HEK293 (cell line): ENCODE results near the gene EHD1.

Experiments
- CTCF ChIA-PET: fragments of 350-600 bp; formaldehyde crosslinking; extraction: SDS; loops from one replicate; lab custom pipeline; 2021; ENCODE audit warnings: antibody characterized with exemption; lab: Yijun Ruan, JAX
- POLR2A ChIA-PET: fragments of 300-600 bp; formaldehyde crosslinking; extraction: SDS; loops from one replicate; lab custom pipeline; 2020; ENCODE audit warnings: antibody characterized with exemption, inconsistent platforms; lab: Yijun Ruan, JAX
- H3K27ac ChIP-seq: fragments of 200-500 bp; sonication (Bioruptor generic); 2 replicates; pipeline ENCODE4 v1.5.1; 2014; ENCODE audit warnings: low read depth, low read length, control low read depth, inconsistent platforms; ENCODE audit errors: extremely low read depth
- H3K36me3 ChIP-seq, 2 experiments: fragments of 200-500 bp in 1 of 2; sonication (Bioruptor generic) in 1 of 2; 1 replicate in 1 of 2; 2 replicates in 1 of 2; pipeline ENCODE4 v1.5.1; 2014 to 2017; ENCODE audit warnings: inconsistent platforms in 2 of 2, low read length in 2 of 2; ENCODE audit not compliant: control insufficient read depth in 2 of 2, insufficient read depth in 1 of 2
- H3K4me1 ChIP-seq: fragments of 200-500 bp; sonication (Bioruptor generic); 2 replicates; pipeline ENCODE4 v1.5.1; 2014; ENCODE audit warnings: mild to moderate bottlenecking, low read length, inconsistent platforms; ENCODE audit not compliant: control insufficient read depth, insufficient read depth
- H3K4me3 ChIP-seq: 2 replicates; pipeline ENCODE4 v1.5.1; 2011; ENCODE audit warnings: low read depth, mild to moderate bottlenecking, control low read depth, low read length, moderate library complexity
- H3K9me3 ChIP-seq: fragments of 200-500 bp; sonication (Bioruptor generic); 2 replicates; pipeline ENCODE4 v1.5.1; 2014; ENCODE audit warnings: low read depth, low read length, inconsistent platforms; ENCODE audit not compliant: control insufficient read depth, insufficient read depth
- BCL11A ChIP-seq: fragments of 450-650 bp; formaldehyde crosslinking; IDR thresholded peaks from 2 replicates; pipeline ENCODE4 v1.5.1; 2016; ENCODE audit warnings: low read depth, missing biosample characterization, missing genetic modification characterization
- GFI1B ChIP-seq: fragments of 450-650 bp; formaldehyde crosslinking; IDR thresholded peaks from 2 replicates; pipeline ENCODE4 v1.5.1; 2016; ENCODE audit warnings: missing biosample characterization, missing genetic modification characterization
- GLIS2 ChIP-seq: fragments of 450-650 bp; formaldehyde crosslinking; IDR thresholded peaks from 2 replicates; pipeline ENCODE4 v1.5.1; 2016; ENCODE audit warnings: missing biosample characterization, missing genetic modification characterization
- KLF10 ChIP-seq: fragments of 450-650 bp; IDR thresholded peaks from 2 replicates; pipeline ENCODE4 v1.5.1; 2018; ENCODE audit warnings: missing biosample characterization, mild to moderate bottlenecking, missing genetic modification characterization
- KLF7 ChIP-seq: fragments of 450-650 bp; formaldehyde crosslinking; IDR thresholded peaks from 2 replicates; pipeline ENCODE4 v1.5.1; 2016; ENCODE audit warnings: missing biosample characterization, missing genetic modification characterization, borderline replicate concordance
- SCRT1 ChIP-seq: fragments of 450-650 bp; formaldehyde crosslinking; IDR thresholded peaks from 2 replicates; pipeline ENCODE4 v1.5.1; 2016; ENCODE audit warnings: missing biosample characterization, missing genetic modification characterization, borderline replicate concordance
- SETDB1 ChIP-seq: IDR thresholded peaks from one replicate; pipeline ENCODE4 v1.6.1; 2017; ENCODE audit warnings: mild to moderate bottlenecking, low read length, moderate library complexity, mixed read lengths; ENCODE audit not compliant: insufficient read length
- SP3 ChIP-seq: fragments of 450-650 bp; formaldehyde crosslinking; IDR thresholded peaks from 2 replicates; pipeline ENCODE4 v1.5.1; 2016; ENCODE audit warnings: missing biosample characterization, missing genetic modification characterization
- WT1 ChIP-seq: fragments of 450-650 bp; formaldehyde crosslinking; IDR thresholded peaks from 2 replicates; pipeline ENCODE4 v1.5.1; 2016; ENCODE audit warnings: missing biosample characterization, missing genetic modification characterization
- ZNF146 ChIP-seq: fragments of 450-650 bp; formaldehyde crosslinking; IDR thresholded peaks from 2 replicates; pipeline ENCODE4 v1.5.1; 2016; ENCODE audit warnings: missing biosample characterization, missing genetic modification characterization
- ZNF157 ChIP-seq: fragments of 450-650 bp; formaldehyde crosslinking; IDR thresholded peaks from 2 replicates; pipeline ENCODE4 v1.5.1; 2016; ENCODE audit warnings: missing biosample characterization, missing genetic modification characterization
- ZNF169 ChIP-seq: fragments of 450-650 bp; formaldehyde crosslinking; IDR thresholded peaks from 2 replicates; pipeline ENCODE4 v1.5.1; 2016; ENCODE audit warnings: missing biosample characterization, missing genetic modification characterization
- ZNF202 ChIP-seq: fragments of 450-650 bp; formaldehyde crosslinking; IDR thresholded peaks from 2 replicates; pipeline ENCODE4 v1.5.1; 2016; ENCODE audit warnings: missing biosample characterization, missing genetic modification characterization, borderline replicate concordance
- ZNF214 ChIP-seq: fragments of 450-650 bp; formaldehyde crosslinking; IDR thresholded peaks from 2 replicates; pipeline ENCODE4 v1.5.1; 2017; ENCODE audit warnings: missing biosample characterization, mild to moderate bottlenecking, missing genetic modification characterization, borderline replicate concordance
- ZNF221 ChIP-seq: fragments of 450-650 bp; formaldehyde crosslinking; IDR thresholded peaks from 2 replicates; pipeline ENCODE4 v1.5.1; 2017; ENCODE audit warnings: missing biosample characterization, missing genetic modification characterization, borderline replicate concordance
- ZNF223 ChIP-seq: fragments of 450-650 bp; formaldehyde crosslinking; IDR thresholded peaks from 2 replicates; pipeline ENCODE4 v1.5.1; 2016; ENCODE audit warnings: missing biosample characterization, missing genetic modification characterization
- ZNF23 ChIP-seq: fragments of 450-650 bp; formaldehyde crosslinking; IDR thresholded peaks from 2 replicates; pipeline ENCODE4 v1.5.1; 2016; ENCODE audit warnings: missing biosample characterization, missing genetic modification characterization, borderline replicate concordance
- ZNF248 ChIP-seq: fragments of 450-650 bp; formaldehyde crosslinking; IDR thresholded peaks from 2 replicates; pipeline ENCODE4 v1.5.1; 2017; ENCODE audit warnings: missing biosample characterization, missing genetic modification characterization
- ZNF266 ChIP-seq: fragments of 450-650 bp; formaldehyde crosslinking; IDR thresholded peaks from 2 replicates; pipeline ENCODE4 v1.5.1; 2016; ENCODE audit warnings: missing biosample characterization, missing genetic modification characterization, low read depth
- ZNF274 ChIP-seq, 2 experiments: fragments of 200-500 bp in 1 of 2; fragments of 450-650 bp in 1 of 2; sonication (Bioruptor generic) in 1 of 2; formaldehyde crosslinking in 1 of 2; IDR thresholded peaks; 2 replicates each; pipeline versions ENCODE4 v1.5.1 to v1.6.1; 2014 to 2016; ENCODE audit warnings: borderline replicate concordance in 1 of 2, inconsistent platforms in 1 of 2, low read length in 1 of 2, missing biosample characterization in 1 of 2, missing genetic modification characterization in 1 of 2
- ZNF366 ChIP-seq: fragments of 450-650 bp; formaldehyde crosslinking; conservative IDR thresholded peaks from 2 replicates; pipeline ENCODE4 v1.5.1; 2016; ENCODE audit warnings: missing biosample characterization, missing genetic modification characterization
- ZNF549 ChIP-seq: fragments of 450-650 bp; IDR thresholded peaks from 2 replicates; pipeline ENCODE4 v1.5.1; 2018; ENCODE audit warnings: missing biosample characterization, missing genetic modification characterization, mild to moderate bottlenecking, inconsistent platforms, moderate library complexity
- ZNF558 ChIP-seq: fragments of 450-650 bp; formaldehyde crosslinking; IDR thresholded peaks from 2 replicates; pipeline ENCODE4 v1.5.1; 2016; ENCODE audit warnings: missing biosample characterization, missing genetic modification characterization
- ZNF692 ChIP-seq: fragments of 450-650 bp; formaldehyde crosslinking; IDR thresholded peaks from 2 replicates; pipeline ENCODE4 v1.5.1; 2016; ENCODE audit warnings: missing biosample characterization, missing genetic modification characterization
- ZNF701 ChIP-seq: fragments of 450-650 bp; formaldehyde crosslinking; IDR thresholded peaks from 2 replicates; pipeline ENCODE4 v1.5.1; 2016; ENCODE audit warnings: missing biosample characterization, missing genetic modification characterization
- ZNF837 ChIP-seq: fragments of 450-650 bp; formaldehyde crosslinking; IDR thresholded peaks from 2 replicates; pipeline ENCODE4 v1.5.1; 2016; ENCODE audit warnings: missing biosample characterization, missing genetic modification characterization
- ZSCAN16 ChIP-seq: fragments of 450-650 bp; formaldehyde crosslinking; IDR thresholded peaks from 2 replicates; pipeline ENCODE4 v1.5.1; 2016; ENCODE audit warnings: missing biosample characterization, missing genetic modification characterization

EHD1 gene

GRCh38 chr11:64902102-64902900, 23.9 kb upstream of the EHD1 start (continued):
- TF ChIP-seq ZNF274 (IDR thresholded peaks at IDR 0.05; ENCODE audit: low read length) = no peak
- TF ChIP-seq ZNF274 (tag by site-specific recombination; IDR thresholded peaks at IDR 0.05; ENCODE audit: borderline replicate concordance) = no peak
- no peak for TF ChIP-seq SETDB1
- no peak for TF ChIP-seq ZNF692 (tag by site-specific recombination)

GRCh38 chr11:64900774-64901173, 22.4 kb upstream of the EHD1 start:
- H3K36me3 ChIP-seq = peaks cover 0 to 80% of the 10 kb centered on the region in 2 experiments; a peak in 2 of 3 replicates
- H3K4me3 ChIP-seq = no peak overlapping the region
- CTCF ChIA-PET = interaction anchor here (0.7 kb wide), 1 partner anchor 12 kb away, joined by 3 read pairs; no protein-coding TSS in a partner anchor
- no peak overlapping the region for H3K27ac ChIP-seq
- POLR2A ChIA-PET = no interaction called here
- no peak for TF ChIP-seq ZNF23 (tag by site-specific recombination)
- no peak for TF ChIP-seq ZNF221 (tag by site-specific recombination)
- TF ChIP-seq ZNF248 (tag by site-specific recombination) = no peak
- TF ChIP-seq GLIS2 (tag by site-specific recombination) = no peak
- TF ChIP-seq ZNF701 (tag by site-specific recombination) = no peak
- no peak for TF ChIP-seq ZNF549 (tag by site-specific recombination)
- no peak for TF ChIP-seq ZNF366
- no peak for TF ChIP-seq SP3 (tag by site-specific recombination)
- H3K4me1 ChIP-seq = no peaks in the 10 kb centered on the region
- H3K9me3 ChIP-seq = no peaks in the 10 kb centered on the region

- TF ChIP-seq ZNF266 (tag by site-specific recombination) (no peak), ZSCAN16 (tag by site-specific recombination) (no peak), ZNF558 (tag by site-specific recombination) (no peak), ZNF157 (tag by site-specific recombination) (no peak), ZNF214 (tag by site-specific recombination) (no peak), WT1 (tag by site-specific recombination) (no peak), KLF7 (tag by site-specific recombination) (no peak), ZNF202 (tag by site-specific recombination) (no peak), ZNF169 (tag by site-specific recombination) (no peak), GFI1B (tag by site-specific recombination) (no peak), SCRT1 (no peak), ZNF837 (no peak), BCL11A (no peak), ZNF23 (tag by site-specific recombination) (no peak), ZNF146 (tag by site-specific recombination) (no peak), ZNF223 (tag by site-specific recombination) (no peak), KLF10 (tag by site-specific recombination) (no peak)
- TF ChIP-seq, all 188 proteins: peak for 0
- H3K27ac ChIP-seq = no peak overlapping the region
- H3K4me1 ChIP-seq = no peaks in the 10 kb centered on the region
- ChIA-PET POLR2A (interaction anchor here (0.7 kb wide), 1 partner anchor 16 kb away, joined by 3 read pairs; no protein-coding TSS in a partner anchor), CTCF (interaction anchor here (0.7 to 1.0 kb wide), 3 partner anchors 11 to 53 kb away, joined by 3 read pairs; no protein-coding TSS in a partner anchor)
- no peaks in the 10 kb centered on the region for H3K9me3 ChIP-seq
- no peak overlapping the region for H3K4me3 ChIP-seq
- H3K36me3 ChIP-seq = peaks cover 0 to 77% of the 10 kb centered on the region in 2 experiments; a peak in 2 of 3 replicates
These were observed 21.9 kb upstream of the EHD1 start for GRCh38 chr11:64900263-64900678.
